HG03571 (cell line): ENCODE measurements around the gene CCDC158.
"Not testable (repeated sequence)": the region's sequence is repeated elsewhere in the genome, so short reads cannot be mapped to it uniquely, and the experiment has no call there.

Source experiments
- ATAC-seq: cut with Tn5 transposase; IDR thresholded peaks from one replicate; pipeline ENCODE4 v1.9.1; 2021; ENCODE audit not compliant: unreplicated experiment

The CCDC158 gene

GRCh38 chr4:76312457-76312856 is 108.5 kb downstream of the CCDC158 start:
- no peak for ATAC-seq

DNA sequence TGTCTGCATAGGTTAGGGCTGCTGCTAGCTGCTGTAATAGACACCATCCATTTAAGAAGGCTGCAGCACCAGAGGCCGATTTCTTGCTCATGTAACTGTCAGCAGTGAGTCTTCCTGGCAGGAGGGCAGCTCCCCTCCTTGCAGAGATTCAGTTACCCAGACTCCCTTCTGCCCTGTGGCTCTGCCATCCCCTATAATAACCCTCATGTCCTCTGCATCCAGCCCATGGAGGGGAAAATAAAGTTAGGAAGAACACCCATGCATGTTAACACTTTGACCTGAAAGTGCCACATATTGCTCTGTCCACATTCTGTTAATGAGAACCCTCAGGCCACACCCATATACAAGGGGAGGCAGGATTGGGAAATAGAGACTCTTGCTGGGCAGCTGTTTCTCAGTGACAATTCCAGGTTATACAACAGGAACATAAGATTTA is 109.0 kb downstream of the CCDC158 start:
- ATAC-seq, result no peak

DNA sequence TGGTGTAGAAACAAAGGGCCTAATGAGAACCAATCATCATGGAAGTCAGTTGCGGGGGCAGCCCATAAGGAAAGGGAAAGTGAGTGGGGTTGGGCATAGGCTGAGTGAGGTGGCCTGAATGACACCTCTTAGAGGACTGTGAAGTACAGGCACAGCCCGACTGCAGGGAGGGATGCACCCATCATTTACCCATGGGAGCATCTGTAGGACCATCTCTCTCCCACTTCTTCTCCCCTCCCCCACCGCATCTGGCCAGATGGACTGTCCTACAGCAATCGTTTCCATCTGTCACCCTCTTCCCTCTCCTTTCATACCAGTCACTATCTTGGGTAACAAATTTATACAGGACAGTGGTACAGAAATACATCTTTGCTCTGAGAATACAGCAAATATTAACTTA is 110.3 kb downstream of the CCDC158 start:
- ATAC-seq, result no peak

GRCh38 chr4:76309939-76310550 is 110.9 kb downstream of the CCDC158 start:
- ATAC-seq, result no peak

DNA sequence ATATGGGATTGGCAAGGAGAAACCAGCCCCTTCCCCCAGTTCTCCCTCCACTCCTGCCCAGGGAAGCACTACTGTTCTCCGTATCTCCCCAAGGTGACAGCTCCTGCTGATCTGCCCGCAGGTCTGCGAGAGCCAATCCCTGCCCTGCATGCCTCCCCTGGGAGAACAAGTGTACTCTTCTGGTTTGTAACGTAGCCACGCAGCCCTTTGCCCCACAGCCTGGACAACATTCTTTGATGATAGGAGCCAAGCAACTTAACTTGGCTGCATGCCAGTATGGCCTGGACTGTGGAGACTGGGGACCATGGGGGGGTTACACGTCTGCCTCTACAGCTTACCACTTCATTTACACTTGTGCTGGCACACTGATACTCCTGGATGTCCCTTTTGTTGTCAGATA is 112.4 kb downstream of the CCDC158 start:
- ATAC-seq, result no peak

GRCh38 chr4:76307660-76308014 is 113.3 kb downstream of the CCDC158 start:
- ATAC-seq, result no peak

GRCh38 chr4:76306882-76307659 is 113.9 kb downstream of the CCDC158 start:
- no peak for ATAC-seq

- no peak for ATAC-seq
Measured at GRCh38 chr4:76305971-76306881, 114.7 kb downstream of the CCDC158 start, which contains the start of gene STBD1. STBD1 (plus strand) TSS chr4:76306733; CDS start chr4:76306770, 37 bp downstream.

DNA sequence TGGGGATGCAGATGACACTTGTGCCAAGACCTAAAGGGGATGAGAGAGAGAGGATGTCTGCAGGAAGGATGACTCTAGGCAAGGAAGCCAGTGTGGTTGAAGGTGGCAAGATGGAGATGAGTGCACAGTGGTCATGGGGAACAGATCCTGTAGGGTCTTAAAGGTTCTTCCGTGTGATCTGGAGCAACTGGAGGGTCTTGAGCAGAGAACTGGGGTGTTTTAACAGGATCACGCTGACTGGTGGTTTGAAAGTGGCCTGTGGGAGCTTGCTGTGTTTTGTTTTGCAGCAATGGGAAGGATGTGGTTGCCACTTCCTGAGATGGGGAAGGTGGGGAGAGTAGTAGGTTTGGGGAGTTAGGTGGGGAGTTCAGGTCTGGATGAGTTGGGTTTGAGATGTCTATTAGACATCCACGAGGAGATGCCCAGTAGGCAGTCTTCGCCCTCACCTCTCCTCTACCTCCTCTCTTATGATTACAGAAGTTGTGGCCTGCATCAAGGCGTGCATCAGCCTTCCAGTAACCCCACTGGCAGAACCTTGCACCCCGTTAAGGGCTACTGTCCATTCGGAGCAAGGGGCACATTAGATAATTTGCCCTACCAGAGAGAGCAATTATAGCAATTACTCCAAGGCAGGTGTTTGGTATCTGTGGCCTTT is 115.8 kb downstream of the CCDC158 start:
- ATAC-seq, result no peak

DNA sequence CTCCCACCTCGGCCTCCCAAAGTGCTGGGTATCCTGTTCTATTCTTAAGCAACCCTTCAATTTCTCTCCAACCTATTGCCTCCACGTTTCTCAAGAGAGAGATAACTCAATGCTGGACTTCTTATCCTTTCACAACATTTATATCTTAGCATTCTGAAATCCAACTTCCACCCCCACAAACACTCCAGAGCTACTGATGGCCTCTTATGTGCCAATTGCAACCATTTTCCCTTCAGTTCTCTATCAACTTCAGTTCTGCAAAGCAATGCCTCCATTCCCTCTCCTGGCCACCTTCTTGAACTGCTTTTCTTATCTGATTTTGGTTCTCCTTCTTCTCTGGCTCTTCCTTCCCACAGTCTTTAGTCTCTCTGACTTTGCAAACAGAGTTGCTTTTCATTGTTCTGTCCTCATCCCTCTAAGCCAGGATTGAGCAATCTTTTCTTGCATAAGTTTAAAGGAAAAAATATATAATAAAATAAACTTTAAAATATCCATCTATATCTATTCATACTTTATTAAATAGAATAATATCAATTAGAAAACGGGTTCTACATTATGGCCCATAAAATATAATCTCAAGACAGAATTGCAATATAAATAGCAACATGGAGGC is 118.0 kb downstream of the CCDC158 start:
- ATAC-seq, result no peak

DNA sequence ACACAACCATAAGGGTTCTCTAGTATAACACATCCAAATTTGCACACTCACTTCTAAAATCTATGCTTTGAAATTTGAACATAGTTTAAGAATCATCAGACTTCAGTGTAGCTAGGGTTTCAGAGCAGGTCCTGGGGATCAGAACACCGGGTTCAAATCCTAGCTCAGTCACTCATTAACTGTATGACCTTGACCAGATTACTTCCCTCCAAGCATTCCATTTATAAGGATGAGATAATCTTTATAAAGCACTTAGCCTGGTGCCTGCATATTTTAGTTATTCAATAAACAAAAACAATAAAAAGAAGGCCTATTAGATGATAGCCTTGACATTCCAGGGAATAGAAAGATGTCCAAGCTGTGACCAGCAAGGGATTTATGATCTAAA is 119.2 kb downstream of the CCDC158 start:
- ATAC-seq, result no peak

DNA sequence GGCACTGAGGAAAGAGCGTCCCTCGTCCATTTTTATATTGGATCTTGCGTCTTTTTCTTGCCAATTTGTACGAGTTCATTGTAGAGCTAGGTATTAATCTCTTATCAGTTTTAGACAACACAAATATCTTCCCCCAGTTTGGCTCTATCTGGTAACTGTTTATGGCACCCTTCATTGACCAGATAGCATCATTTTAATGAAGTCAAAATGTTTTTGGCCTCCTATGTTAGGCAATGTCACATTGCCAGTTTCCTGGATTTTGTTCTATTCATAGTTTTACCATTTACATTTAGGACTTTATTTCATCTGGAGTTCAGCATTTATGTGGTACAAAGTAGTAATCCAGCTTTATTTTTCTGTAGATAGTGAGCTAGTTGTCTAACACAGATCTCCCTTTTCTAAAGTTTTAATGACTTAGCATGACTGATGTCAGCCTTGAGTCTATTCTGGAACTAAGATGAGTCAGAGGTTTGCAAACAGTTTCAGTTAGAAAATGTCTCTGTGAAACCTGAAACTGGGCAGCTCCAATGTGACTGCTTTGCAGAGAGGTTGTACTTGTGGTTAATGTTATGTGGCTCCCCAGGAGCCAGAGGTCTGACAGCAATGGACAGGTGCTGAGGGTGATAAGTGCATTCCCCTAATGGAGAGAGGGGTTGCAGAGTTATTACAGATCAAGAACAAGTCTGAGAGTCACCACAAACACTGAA is 119.7 kb downstream of the CCDC158 start:
- ATAC-seq, result peak; percentile 97

GRCh38 chr4:76300012-76300411 is 120.9 kb downstream of the CCDC158 start:
- no peak for ATAC-seq

GRCh38 chr4:76298227-76298626 is 122.7 kb downstream of the CCDC158 start:
- no peak for ATAC-seq

- no peak for ATAC-seq
Measured at GRCh38 chr4:76296286-76296820, 124.6 kb downstream of the CCDC158 start.

DNA sequence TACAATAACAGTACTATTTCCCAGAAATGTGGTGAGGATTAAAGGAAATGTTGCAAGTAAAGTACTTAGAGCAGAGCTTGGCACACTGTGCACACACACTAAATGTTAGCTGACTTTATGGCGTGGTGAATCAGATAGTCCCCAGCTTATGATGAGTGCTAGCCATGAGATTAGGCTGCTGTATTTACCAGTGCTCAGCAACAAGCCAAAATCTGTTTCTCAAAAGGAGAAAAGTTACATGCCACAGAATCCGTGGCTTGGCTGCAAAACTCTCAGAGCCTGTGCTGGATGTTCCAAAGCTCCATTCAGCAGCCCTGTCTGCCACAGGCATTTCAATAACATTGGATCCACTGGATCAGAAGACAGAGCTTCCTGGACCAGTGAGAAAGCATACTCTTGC is 127.2 kb downstream of the CCDC158 start:
- ATAC-seq, result no peak

GRCh38 chr4:76292730-76293129 is 128.2 kb downstream of the CCDC158 start:
- ATAC-seq, result no peak

- ATAC-seq, result not testable (repeated sequence)
Measured at GRCh38 chr4:76287811-76288210, 133.1 kb downstream of the CCDC158 start.

DNA sequence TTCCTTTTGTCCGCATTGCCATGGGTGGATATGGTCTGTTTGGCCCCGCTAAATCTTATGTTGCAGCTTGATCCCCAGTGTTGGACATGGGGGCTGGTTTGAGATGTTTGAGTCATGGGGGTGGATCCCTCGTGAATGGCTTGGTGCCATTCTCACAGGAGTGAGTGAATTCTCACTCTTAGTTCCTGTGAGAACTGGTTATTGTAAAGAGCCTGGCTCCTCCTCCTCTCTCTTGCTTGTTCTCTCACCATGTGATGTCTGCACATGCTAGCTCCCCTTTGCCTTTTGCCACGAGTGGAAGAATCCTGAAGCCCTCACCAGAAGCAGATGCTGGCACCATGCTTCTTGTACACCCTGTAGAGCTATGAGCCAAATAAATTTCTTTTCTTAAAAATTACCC is 137.0 kb downstream of the CCDC158 start:
- no peak for ATAC-seq
